GM21390 (cell line): ENCODE data around the gene ATP6V0B.

ENCODE experiments used
- ATAC-seq: cut with Tn5 transposase; IDR thresholded peaks from one replicate; pipeline ENCODE4 v1.9.1; 2021; ENCODE audit not compliant: unreplicated experiment

The ATP6V0B gene

DNA sequence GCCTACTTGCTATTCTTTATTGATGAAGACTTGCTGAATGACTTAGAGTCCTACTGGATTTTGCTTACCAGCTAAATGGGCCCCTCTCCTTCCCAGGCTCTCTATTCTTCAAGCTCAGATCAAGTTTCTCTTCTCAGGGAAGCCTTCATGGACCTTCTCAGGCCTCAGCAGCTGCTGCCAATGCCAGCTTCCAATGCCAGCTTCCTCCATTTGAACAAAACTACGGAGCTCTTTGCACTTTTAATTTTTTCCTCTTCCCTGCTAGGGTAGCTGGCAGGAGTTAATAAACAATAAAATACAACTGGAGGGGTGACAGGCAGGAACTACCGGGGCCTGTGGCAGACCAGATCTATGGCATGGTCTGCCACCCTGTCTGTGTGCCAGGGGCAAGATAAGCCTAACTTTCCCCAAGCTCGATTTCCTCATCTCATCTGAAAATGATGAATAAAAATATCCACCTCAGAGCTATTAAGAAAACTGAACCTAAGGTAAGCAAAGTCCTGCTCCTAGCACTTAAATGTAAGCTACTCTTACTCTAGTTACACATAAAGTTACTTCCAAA is 29.0 kb upstream of the ATP6V0B start:
- ATAC-seq, result no peak

GRCh38 chr1:43946236-43947060 is 28.3 kb upstream of the ATP6V0B start, which contains the start of gene IPO13:
IPO13 (plus strand) TSS chr1:43946950; CDS start chr1:43947601, 651 bp downstream.
- peak; percentile 93 for ATAC-seq

GRCh38 chr1:43947061-43947873 is 27.5 kb upstream of the ATP6V0B start:
- ATAC-seq, result no peak

- no peak for ATAC-seq
Measured at GRCh38 chr1:43947874-43948437, 26.8 kb upstream of the ATP6V0B start.

DNA sequence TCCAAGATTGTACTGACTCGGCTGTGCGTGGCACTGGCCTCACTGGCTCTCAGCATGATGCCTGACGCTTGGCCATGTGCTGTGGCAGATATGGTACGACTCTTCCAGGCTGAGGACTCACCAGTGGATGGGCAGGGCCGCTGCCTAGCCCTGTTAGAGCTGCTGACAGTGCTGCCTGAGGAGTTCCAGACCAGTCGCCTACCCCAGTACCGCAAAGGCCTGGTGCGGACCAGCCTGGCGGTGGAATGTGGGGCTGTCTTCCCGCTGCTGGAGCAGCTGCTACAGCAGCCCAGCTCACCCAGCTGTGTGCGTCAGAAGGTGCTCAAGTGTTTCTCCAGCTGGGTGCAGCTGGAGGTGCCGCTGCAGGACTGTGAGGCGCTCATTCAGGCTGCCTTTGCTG is 25.1 kb upstream of the ATP6V0B start:
- no peak for ATAC-seq

- no peak for ATAC-seq
Measured at GRCh38 chr1:43951021-43951985, 23.5 kb upstream of the ATP6V0B start.

DNA sequence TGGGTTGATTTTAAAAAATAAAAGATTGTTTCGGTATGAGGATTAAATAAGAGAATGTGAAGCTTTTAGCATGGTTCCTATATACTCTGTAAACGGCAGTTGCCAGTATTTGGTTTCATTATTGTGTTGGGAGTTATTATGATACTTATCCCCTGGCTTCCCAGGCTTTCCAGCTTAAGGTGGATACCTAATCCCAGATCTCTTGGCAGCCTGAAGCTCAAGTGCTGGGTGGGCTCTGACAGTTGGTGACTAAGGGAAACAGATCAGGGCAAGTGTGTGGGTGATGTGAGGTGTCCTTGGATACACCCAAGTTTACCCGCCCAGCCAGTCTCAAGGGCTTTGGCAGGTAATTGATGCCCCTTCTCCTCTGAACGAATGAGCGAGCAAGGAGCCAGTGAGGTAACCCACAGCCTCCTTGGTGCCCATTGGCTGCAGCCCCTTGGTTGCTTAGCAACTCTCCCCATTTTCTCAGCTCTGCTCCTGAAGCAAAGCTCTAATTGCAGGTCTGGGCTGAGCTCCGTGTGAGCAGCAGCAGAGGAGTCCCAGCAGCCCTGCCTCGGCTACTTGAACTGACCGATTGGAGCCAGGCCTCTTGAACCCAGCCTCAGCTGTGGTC is 21.9 kb upstream of the ATP6V0B start:
- no peak for ATAC-seq

GRCh38 chr1:43953361-43953760 is 21.4 kb upstream of the ATP6V0B start:
- ATAC-seq, result no peak

- no peak for ATAC-seq
Measured at GRCh38 chr1:43954036-43954435, 20.7 kb upstream of the ATP6V0B start.

- ATAC-seq, result no peak
Measured at GRCh38 chr1:43956234-43956633, 18.5 kb upstream of the ATP6V0B start.

GRCh38 chr1:43957407-43958040 is 17.2 kb upstream of the ATP6V0B start:
- no peak for ATAC-seq

- ATAC-seq, result no peak
Measured at GRCh38 chr1:43958351-43959255, 16.2 kb upstream of the ATP6V0B start.

GRCh38 chr1:43960798-43961197 is 14.0 kb upstream of the ATP6V0B start:
- ATAC-seq, result no peak

DNA sequence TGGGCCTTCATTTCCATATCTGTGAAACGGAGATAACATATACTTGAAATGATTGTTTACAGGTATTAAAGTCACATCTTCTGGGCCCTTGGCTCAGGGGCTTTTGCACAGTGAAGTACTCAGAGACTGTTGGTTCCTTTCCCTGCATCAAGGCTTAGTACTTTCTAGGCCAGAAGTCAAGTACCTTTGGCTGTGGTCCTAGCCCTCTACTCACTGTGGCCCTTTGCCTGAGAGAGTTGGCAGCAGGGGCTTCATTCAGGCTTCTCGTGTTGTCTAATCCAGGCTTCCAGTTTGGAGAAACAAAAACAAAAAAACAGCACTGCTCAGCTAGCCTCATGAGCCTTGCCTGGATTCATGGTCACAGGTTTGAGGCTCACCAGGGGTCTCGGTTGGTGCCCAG is 13.1 kb upstream of the ATP6V0B start:
- no peak for ATAC-seq

DNA sequence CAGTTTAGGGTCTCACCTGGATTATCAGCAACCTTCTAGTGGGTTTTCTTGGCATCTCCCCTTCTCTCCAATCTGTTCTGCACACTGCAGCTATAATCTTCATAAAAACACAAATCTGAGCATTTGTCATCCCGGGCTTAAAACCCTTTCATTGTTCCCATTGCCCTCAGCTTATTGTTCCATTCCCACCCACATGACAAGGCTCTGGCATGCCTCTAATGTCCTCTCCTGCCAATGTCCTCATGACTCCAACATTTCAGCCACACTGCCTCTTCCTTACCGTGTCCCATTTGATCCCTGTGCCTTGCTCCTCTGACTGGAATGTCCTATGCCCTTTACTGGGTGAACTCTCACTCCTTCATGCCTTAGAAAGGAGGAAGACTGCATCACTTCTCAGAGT is 12.4 kb upstream of the ATP6V0B start:
- ATAC-seq, result no peak

GRCh38 chr1:43963006-43963405 is 11.8 kb upstream of the ATP6V0B start:
- no peak for ATAC-seq

DNA sequence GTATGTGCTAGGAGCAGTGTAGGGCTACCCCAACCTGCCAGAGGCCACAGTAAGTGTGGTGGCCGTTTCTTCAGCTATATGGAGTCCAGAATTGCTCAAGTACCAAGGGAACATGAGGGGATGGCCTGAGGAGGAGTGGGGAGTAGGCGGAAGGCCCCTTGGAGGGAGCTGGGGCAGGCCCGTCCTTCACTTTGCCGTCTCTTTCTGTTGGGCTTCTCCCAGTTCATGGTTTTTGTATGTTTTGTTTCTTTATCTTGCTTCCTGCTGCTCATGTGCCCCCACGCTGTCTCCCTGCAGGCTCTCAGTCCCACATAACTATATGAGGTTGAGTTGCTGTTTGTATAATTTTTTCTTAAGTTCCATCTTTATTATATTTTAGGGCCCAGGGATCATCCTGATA is 10.9 kb upstream of the ATP6V0B start:
- ATAC-seq, result no peak

GRCh38 chr1:43965316-43965715 is 9.4 kb upstream of the ATP6V0B start:
- ATAC-seq, result no peak
